CD1c-positive myeloid dendritic cell (primary cell): ENCODE measurements around the gene SRRM5.
"Not testable (repeated sequence)": the region's sequence is repeated elsewhere in the genome, so short reads cannot be mapped to it uniquely, and the experiment has no call there.

Experiments
- DNase-seq: peaks from one replicate; pipeline ENCODE4 v3.0.0-alpha.2; 2016; ENCODE audit errors: extremely low spot score

The SRRM5 gene

GRCh38 chr19:43616306-43616705 is 4.4 kb downstream of the SRRM5 start:
- no peak for DNase-seq

- DNase-seq, result no peak
Observed at GRCh38 chr19:43616954-43617353, 5.1 kb downstream of the SRRM5 start.

DNA sequence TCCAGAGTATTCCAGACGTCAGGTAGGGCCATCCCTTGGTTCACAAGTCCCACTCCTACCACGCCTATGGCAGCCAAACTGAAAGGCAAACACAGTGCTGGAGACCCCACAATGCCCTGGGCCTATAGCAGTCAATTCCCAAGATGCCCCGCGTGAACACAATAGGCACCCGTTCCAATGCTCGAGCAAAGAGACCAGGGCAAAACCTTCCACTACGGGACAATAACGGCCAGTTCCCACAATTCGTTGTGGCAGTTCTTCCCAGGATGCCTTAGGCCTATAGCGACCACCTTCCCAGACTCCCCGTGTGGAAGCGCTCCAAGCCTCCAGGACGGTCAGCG is 7.0 kb downstream of the SRRM5 start:
- no peak for DNase-seq

GRCh38 chr19:43619262-43620060 is 7.6 kb downstream of the SRRM5 start, which contains the start of gene ZNF428:
ZNF428 (minus strand) TSS chr19:43619629; CDS start chr19:43614304, 5,325 bp downstream.
- DNase-seq, result peak; percentile 93

DNA sequence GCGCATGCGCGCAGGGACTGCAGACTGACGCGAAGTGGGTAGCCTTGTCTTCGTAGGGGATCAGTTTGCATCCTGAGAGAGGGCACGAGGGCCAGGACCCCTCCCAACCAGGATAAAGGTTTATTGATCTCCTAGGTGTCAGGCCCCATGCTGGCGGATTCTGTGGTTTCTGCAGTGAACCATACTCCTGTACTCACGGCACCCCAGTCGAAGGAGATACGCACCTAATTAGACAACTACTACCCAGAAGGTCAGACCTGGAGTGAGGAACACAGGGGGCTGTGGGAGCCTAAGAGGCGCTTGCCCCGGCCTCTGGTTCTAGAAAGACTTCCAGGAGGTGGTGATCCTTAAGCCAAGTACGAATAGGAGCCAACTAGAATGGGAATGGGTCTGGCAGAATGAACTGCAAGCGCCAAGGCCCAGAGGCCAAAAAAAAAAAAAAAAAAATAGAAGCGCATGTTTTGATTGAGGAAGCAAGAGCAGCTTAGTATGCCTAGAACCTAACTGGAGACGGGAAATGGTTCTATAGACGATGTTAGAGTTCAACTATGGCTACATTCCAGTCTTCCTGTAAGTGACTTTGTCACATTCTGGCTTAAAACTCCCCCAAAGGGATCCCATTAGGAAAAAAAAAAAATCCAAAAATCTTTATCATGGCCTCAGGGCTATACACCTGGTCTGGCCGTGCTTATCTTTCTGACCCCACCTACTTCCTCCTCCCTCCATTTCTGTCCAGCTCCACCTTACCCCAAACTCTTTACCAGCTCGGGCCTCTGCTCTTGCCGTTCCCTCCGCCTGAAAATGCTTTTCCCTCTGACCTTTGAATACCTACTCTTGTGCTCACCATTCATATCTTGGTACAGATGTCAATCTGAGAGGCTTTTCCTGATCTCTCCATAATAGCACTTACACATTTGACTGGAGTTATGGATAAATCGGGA is 8.4 kb downstream of the SRRM5 start:
- no peak for DNase-seq

- DNase-seq, result no peak
Observed at GRCh38 chr19:43622070-43622469, 10.2 kb downstream of the SRRM5 start.

DNA sequence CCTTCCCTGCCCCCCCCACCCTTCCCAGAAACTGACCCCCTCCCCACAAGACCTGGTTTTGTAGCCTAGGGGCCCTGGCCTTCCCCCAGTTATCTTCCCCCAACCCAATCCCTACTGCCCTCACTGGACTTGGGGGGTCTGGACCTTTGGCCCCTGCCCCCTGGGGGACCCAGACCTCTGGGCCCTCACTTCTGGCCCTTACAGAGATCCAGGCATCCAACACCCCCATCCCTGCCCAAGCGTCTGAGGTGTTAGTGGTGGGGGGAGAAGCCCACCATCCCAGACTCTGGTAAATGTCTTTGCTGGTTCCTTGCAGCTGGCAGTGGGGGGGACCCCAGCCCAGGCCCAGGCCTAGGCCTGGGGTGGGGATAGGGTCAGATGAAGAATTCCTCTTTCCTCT is 11.1 kb downstream of the SRRM5 start:
- DNase-seq, result no peak

GRCh38 chr19:43623889-43624670 is 12.2 kb downstream of the SRRM5 start:
- no peak for DNase-seq

DNA sequence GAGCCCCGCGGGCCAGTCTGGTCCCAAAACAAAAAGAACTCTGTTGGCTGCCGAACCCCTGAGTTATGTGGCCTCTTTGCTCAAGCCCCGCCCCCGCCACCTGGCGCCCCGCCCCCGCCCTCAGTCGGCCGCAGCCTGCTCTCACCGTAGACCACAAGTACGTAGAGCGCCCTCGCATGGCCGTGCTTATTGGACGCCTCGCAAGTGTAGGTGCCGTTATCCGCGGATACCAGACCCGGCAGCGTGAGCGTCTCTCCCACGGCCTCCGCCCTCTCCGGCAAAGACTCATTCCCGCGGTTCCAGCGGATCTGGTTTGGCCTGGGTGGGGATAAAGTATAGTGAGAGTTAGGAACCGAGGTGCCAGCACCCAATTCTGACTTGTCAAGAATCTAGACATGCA is 13.0 kb downstream of the SRRM5 start:
- DNase-seq, result peak; percentile 72

GRCh38 chr19:43625918-43626579 is 14.2 kb downstream of the SRRM5 start:
- peak; percentile 62 for DNase-seq

GRCh38 chr19:43626838-43627237 is 14.9 kb downstream of the SRRM5 start:
- no peak for DNase-seq

GRCh38 chr19:43628646-43629326 is 16.9 kb downstream of the SRRM5 start:
- no peak for DNase-seq

DNA sequence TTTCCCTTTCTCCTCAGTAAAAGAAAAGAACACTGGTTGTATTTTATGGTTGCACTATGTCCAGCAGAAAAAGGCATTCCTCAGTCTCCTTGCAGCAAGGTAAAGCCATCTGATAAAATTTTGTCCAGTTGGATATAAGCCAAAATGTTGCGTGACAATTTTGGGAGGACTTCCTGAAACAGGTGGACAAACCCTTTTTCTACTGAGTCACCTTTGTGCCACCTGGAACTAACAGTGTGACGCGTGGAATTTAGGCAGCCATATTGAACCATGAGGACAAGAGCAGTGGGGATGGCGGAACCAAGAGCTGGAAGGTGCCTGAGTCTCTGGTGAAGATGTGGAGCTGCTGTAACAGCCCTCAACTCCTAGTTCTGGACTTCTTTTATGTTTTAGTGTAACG is 19.6 kb downstream of the SRRM5 start:
- DNase-seq, result no peak

- DNase-seq, result no peak
Observed at GRCh38 chr19:43633520-43633919, 21.6 kb downstream of the SRRM5 start.

GRCh38 chr19:43634068-43634467 is 22.2 kb downstream of the SRRM5 start:
- DNase-seq, result no peak

- DNase-seq, result no peak
Observed at GRCh38 chr19:43634506-43634871, 22.6 kb downstream of the SRRM5 start.

GRCh38 chr19:43634872-43635560 is 23.1 kb downstream of the SRRM5 start:
- no peak for DNase-seq

DNA sequence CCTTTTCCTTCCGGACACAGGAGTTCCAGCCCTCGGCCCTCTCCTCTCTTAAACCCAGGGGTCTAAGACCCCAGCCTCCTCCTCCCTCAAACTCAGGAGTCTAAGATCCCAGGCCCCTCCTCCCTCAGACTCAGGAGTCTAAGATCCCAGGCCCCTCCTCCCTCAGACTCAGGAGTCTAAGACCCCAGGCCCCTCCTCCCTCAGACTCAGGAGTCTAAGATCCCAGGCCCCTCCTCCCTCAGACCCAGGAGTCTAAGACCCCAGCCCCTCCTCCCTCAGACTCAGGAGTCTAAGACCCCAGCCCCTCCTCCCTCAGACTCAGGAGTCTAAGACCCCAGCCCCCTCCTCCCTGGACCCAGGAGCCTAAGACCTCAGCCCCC is 23.7 kb downstream of the SRRM5 start:
- not testable (repeated sequence) for DNase-seq

- DNase-seq, result no peak
Observed at GRCh38 chr19:43636121-43636683, 24.3 kb downstream of the SRRM5 start.
